ENCODE results near the gene RAPGEF1. TPM values are rescaled to one million over a fixed set of nuclear protein-coding genes. Genes with fewer than 3 reads are reported as not detected.

Gene RAPGEF1
- total RNA-seq, 1 experiment from 2014 or later = 55.6 TPM

- no peaks in the 10 kb centered on the region for H3K27me3 ChIP-seq (ENCODE audit: insufficient read depth, low read length)
- H3K9me3 Mint-ChIP-seq = no peaks in the 10 kb centered on the region
- H3K79me1 ChIP-seq (ENCODE audit: insufficient read depth, low read depth, low read length, poor library complexity, severe bottlenecking) = no peaks in the 10 kb centered on the region
- no peak overlapping the region for H4K8ac ChIP-seq (replicated peaks; ENCODE audit: insufficient read length, low read depth, low read length)
- no peak overlapping the region for H2BK12ac ChIP-seq (ENCODE audit: insufficient read length, low read depth, low read length)
- H3K4ac ChIP-seq (ENCODE audit: low read depth, low read length) = no peak overlapping the region
- peaks cover 4% of the 10 kb centered on the region in 3 experiments; a peak in 3 of 7 replicates for H3K36me3 Mint-ChIP-seq (ENCODE audit: insufficient read depth in 1 of 3, low read depth in 3 of 3)
- H2BK15ac ChIP-seq (ENCODE audit: low read depth, low read length) = no peak overlapping the region
- no peak overlapping the region for H3K18ac ChIP-seq (ENCODE audit: insufficient read length, low read depth, low read length)
- peaks cover 6% of the 10 kb centered on the region; the same call in 1 of the 2 replicates for H3K4me1 ChIP-seq (ENCODE audit: insufficient read depth, low read length)
- H3T11ph ChIP-seq (ENCODE audit: low read length) = no peak overlapping the region
- no peak overlapping the region for H3K14ac ChIP-seq (ENCODE audit: insufficient read depth, low read length)
- no peak overlapping the region for H3K9ac ChIP-seq (ENCODE audit: extremely low read depth, insufficient read length, low read length)
- no peak overlapping the region for H2AK5ac ChIP-seq (ENCODE audit: insufficient read length, low read length)
- no peak overlapping the region for H3K4me3 Mint-ChIP-seq
- H4K91ac ChIP-seq (ENCODE audit: insufficient read length, low read depth, low read length) = no peak overlapping the region
- H3K27ac Mint-ChIP-seq = peak overlapping the region in 2 of 3 experiments; percentile 47; a peak in 3 of 7 replicates
- no peak overlapping the region for H2AFZ ChIP-seq (ENCODE audit: low read length)
- H4K20me1 ChIP-seq (ENCODE audit: control insufficient read depth, insufficient read depth, insufficient read length) = no peaks in the 10 kb centered on the region
- no peak overlapping the region for H3K56ac ChIP-seq (ENCODE audit: insufficient read length, low read depth, low read length)
- peaks cover 43% of the 10 kb centered on the region; the same call in 1 of the 2 replicates for H3K79me2 ChIP-seq (ENCODE audit: insufficient read depth, low read length)
- H3K23ac ChIP-seq (ENCODE audit: insufficient read length, low read depth, low read length) = no peak overlapping the region
- no peaks in the 10 kb centered on the region for H3K23me2 ChIP-seq (ENCODE audit: insufficient read length, low read depth, low read length, poor library complexity, severe bottlenecking)
- H2BK5ac ChIP-seq (ENCODE audit: insufficient read length, low read length) = no peak overlapping the region
- WGBS (ENCODE audit: extremely low coverage, insufficient read length, low lambda C conversion rate) = no CpG with 5 or more reads among the region's 12 CpGs
- no peak for DNase-seq
- H3K27me3 Mint-ChIP-seq (ENCODE audit: low read depth) = no peaks in the 10 kb centered on the region
- peaks cover 49 to 73% of the 10 kb centered on the region in 2 experiments for H3K4me1 Mint-ChIP-seq
- H3K4me2 ChIP-seq (ENCODE audit: insufficient read depth, insufficient read length, low read length) = no peak overlapping the region
- TF ChIP-seq CTCF (conservative IDR thresholded peaks at IDR 0.05) = no peak
- no peak overlapping the region for H2BK20ac ChIP-seq (ENCODE audit: low read depth, low read length, poor library complexity, severe bottlenecking)
- no peak overlapping the region for H2BK120ac ChIP-seq (ENCODE audit: low read depth, low read length, poor library complexity, severe bottlenecking)
- H4K5ac ChIP-seq (ENCODE audit: insufficient read length, low read depth, low read length) = no peak overlapping the region
- H3K9me3 ChIP-seq (ENCODE audit: control insufficient read depth, low read depth, low read length) = no peaks in the 10 kb centered on the region
- peak overlapping the region; percentile 8 for H3K27ac ChIP-seq (ENCODE audit: insufficient read length, low read depth, low read length)
These were observed 7.1 kb downstream of the RAPGEF1 start for GRCh38 chr9:131732636-131733289.

Data from H9 (cell line).